NOMO-1 (cell line): ENCODE results near the gene TMEM161A.
"Not testable (repeated sequence)": the region's sequence is repeated elsewhere in the genome, so short reads cannot be mapped to it uniquely, and the experiment has no call there.

Experiments
- DNase-seq, 2 experiments: peaks; one replicate each; lab custom pipeline; 2025; ENCODE audit not compliant: unreplicated experiment in 2 of 2; lab: John Stamatoyannopoulos, UW

Gene TMEM161A

GRCh38 chr19:19123386-19123785, 14.9 kb downstream of the TMEM161A start:
- no peak for DNase-seq

- no peak for DNase-seq
These were observed 15.4 kb downstream of the TMEM161A start for GRCh38 chr19:19122902-19123301.

- no peak for DNase-seq
These were observed 16.9 kb downstream of the TMEM161A start for GRCh38 chr19:19121371-19121770.

- no peak for DNase-seq
These were observed 17.7 kb downstream of the TMEM161A start for GRCh38 chr19:19120308-19121231.

GRCh38 chr19:19119325-19120237, 18.7 kb downstream of the TMEM161A start:
- no peak for DNase-seq

- DNase-seq = peak in 1 of 2 experiments; percentile 18
These were observed 22.3 kb downstream of the TMEM161A start for GRCh38 chr19:19115954-19116353.

- no peak for DNase-seq
These were observed 25.1 kb downstream of the TMEM161A start for GRCh38 chr19:19113040-19113626.

GRCh38 chr19:19111967-19112580, 26.2 kb downstream of the TMEM161A start:
- DNase-seq = no peak

GRCh38 chr19:19111136-19111835, 27.0 kb downstream of the TMEM161A start:
- no peak for DNase-seq

GRCh38 chr19:19110410-19111135, 27.7 kb downstream of the TMEM161A start:
- DNase-seq = no peak

- DNase-seq = no peak
These were observed 28.7 kb downstream of the TMEM161A start for GRCh38 chr19:19109601-19110000.

GRCh38 chr19:19107654-19108053, 30.6 kb downstream of the TMEM161A start:
- no peak for DNase-seq

- DNase-seq = not testable (repeated sequence)
These were observed 31.3 kb downstream of the TMEM161A start for GRCh38 chr19:19106938-19107337.

GRCh38 chr19:19106056-19106551, 32.2 kb downstream of the TMEM161A start:
- no peak for DNase-seq

GRCh38 chr19:19105365-19106055, 32.8 kb downstream of the TMEM161A start:
- DNase-seq = no peak

GRCh38 chr19:19103167-19103566, 35.1 kb downstream of the TMEM161A start:
- no peak for DNase-seq

GRCh38 chr19:19102566-19102965, 35.7 kb downstream of the TMEM161A start:
- not testable (repeated sequence) for DNase-seq

GRCh38 chr19:19101540-19101939, 36.7 kb downstream of the TMEM161A start:
- DNase-seq = no peak
